PC-3 (cell line): Measurements from ENCODE around the gene RMDN3. TPM values are rescaled to one million over a fixed set of nuclear protein-coding genes. Genes with fewer than 3 reads are reported as not detected.

Experiments
- ATAC-seq: fragments of 200-7000 bp; cut with Tn5 transposase; 2 replicates; pipeline ENCODE4 v1.9.1; 2020; ENCODE audit warnings: mild to moderate bottlenecking, moderate library complexity
- BruUV-seq: library from RNA; stranded (reverse); fragments of 400-500 nt; replicated peaks from 2 replicates; lab custom pipeline; 2021; lab: Mats Ljungman, UMichigan
- CTCF ChIA-PET: fragments of 300-600 bp; sonication (Branson Sonifier 250); formaldehyde crosslinking; loops from one replicate; lab custom pipeline; 2022; ENCODE audit warnings: antibody characterized with exemption; lab: Charles Lee
- POLR2A ChIA-PET: fragments of 300-600 bp; sonication (Branson Sonifier 250); formaldehyde crosslinking; loops from one replicate; lab custom pipeline; 2022; ENCODE audit warnings: antibody characterized with exemption; ENCODE audit not compliant: unreplicated experiment; lab: Charles Lee
- DNase-seq: peaks from one replicate; pipeline ENCODE4 v3.0.0-alpha.2; 2015
- H2AFZ ChIP-seq: fragments of 300-600 bp; sonication (generic); 2 replicates; pipeline ENCODE4 v1.6.0; 2016; ENCODE audit warnings: antibody characterized with exemption, low read length
- H3F3A ChIP-seq: fragments of 300-600 bp; sonication (generic); one replicate; pipeline ENCODE4 v1.6.0; 2017; ENCODE audit warnings: antibody characterized with exemption, low read length, control low read depth, mild to moderate bottlenecking; ENCODE audit not compliant: unreplicated experiment
- H3K27ac ChIP-seq: fragments of 300-600 bp; sonication (generic); 2 replicates; pipeline ENCODE4 v1.5.1; 2016; ENCODE audit warnings: mild to moderate bottlenecking, low read length
- H3K27me3 ChIP-seq: fragments of 300-600 bp; sonication (generic); 2 replicates; pipeline ENCODE4 v1.6.1; 2016; ENCODE audit warnings: low read length, mixed read lengths
- H3K36me3 ChIP-seq: fragments of 300-600 bp; sonication (generic); 2 replicates; pipeline ENCODE4 v1.6.1; 2016; ENCODE audit warnings: low read depth, mixed run types, low read length, mixed read lengths
- H3K4me1 ChIP-seq: fragments of 300-600 bp; sonication (generic); 2 replicates; pipeline ENCODE4 v1.5.1; 2016; ENCODE audit warnings: low read length; ENCODE audit not compliant: insufficient read depth
- H3K4me2 ChIP-seq: fragments of 300-600 bp; sonication (generic); 2 replicates; pipeline ENCODE4 v1.6.0; 2016; ENCODE audit warnings: low read length
- H3K4me3 ChIP-seq: fragments of 300-600 bp; sonication (generic); 2 replicates; pipeline ENCODE4 v1.5.1; 2016; ENCODE audit warnings: mild to moderate bottlenecking, low read length, mixed read lengths
- H3K79me2 ChIP-seq: fragments of 300-600 bp; sonication (generic); 2 replicates; pipeline ENCODE4 v1.6.1; 2017; ENCODE audit warnings: low read length, mixed read lengths
- H3K9ac ChIP-seq: fragments of 300-600 bp; sonication (generic); 2 replicates; pipeline ENCODE4 v1.6.0; 2016; ENCODE audit warnings: mild to moderate bottlenecking, low read length
- H3K9me2 ChIP-seq: fragments of 300-600 bp; sonication (generic); replicated peaks from 2 replicates; pipeline ENCODE4 v1.6.1; 2016; ENCODE audit warnings: mixed run types, low read length, mixed read lengths
- H3K9me3 ChIP-seq: fragments of 300-600 bp; sonication (generic); 2 replicates; pipeline ENCODE4 v1.6.1; 2016; ENCODE audit warnings: low read length, mixed read lengths
- H4K20me1 ChIP-seq: fragments of 300-600 bp; sonication (generic); 2 replicates; pipeline ENCODE4 v1.6.1; 2016; ENCODE audit warnings: low read length, mixed read lengths
- CTCF ChIP-seq: fragments of 300-600 bp; sonication (generic); conservative IDR thresholded peaks from 2 replicates; pipeline ENCODE4 v1.5.1; 2017; ENCODE audit warnings: antibody characterized with exemption, low read depth, mild to moderate bottlenecking, low read length
- EZH2 ChIP-seq: fragments of 300-600 bp; sonication (generic); IDR thresholded peaks from one replicate; pipeline ENCODE4 v1.6.1; 2017; ENCODE audit warnings: antibody characterized with exemption, mild to moderate bottlenecking, low read length; ENCODE audit not compliant: unreplicated experiment
- EZH2phosphoT487 ChIP-seq: fragments of 300-600 bp; sonication (generic); IDR thresholded peaks from 2 replicates; pipeline ENCODE4 v1.6.1; 2018; ENCODE audit warnings: mild to moderate bottlenecking, antibody characterized with exemption, low read length, borderline replicate concordance
- intact Hi-C: fragments of 100-400 bp; cut with micrococcal nuclease; formaldehyde crosslinking; loops from 2 replicates; pipeline ENCODE4 v1.9.0; 2023
- total RNA-seq: library from RNA; depleted of rRNA; stranded (reverse); fragments of >200 nt; gene quantifications from 2 replicates; pipeline ENCODE4 v1.2.3, GENCODE V29; 2014

RMDN3 gene
- total RNA-seq, 1 experiment from 2014 or later = 21.4 TPM

- Histone ChIP-seq H3F3A (no peaks in the 10 kb centered on the region), H4K20me1 (no peaks in the 10 kb centered on the region), H3K9me3 (no peaks in the 10 kb centered on the region), H3K4me3 (no peak overlapping the region), H3K79me2 (no peaks in the 10 kb centered on the region), H2AFZ (no peak overlapping the region), H3K27ac (no peak overlapping the region), H3K36me3 (peaks cover 8% of the 10 kb centered on the region; the same call in 1 of the 2 replicates), H3K9me2 (no peaks in the 10 kb centered on the region), H3K9ac (no peak overlapping the region), H3K4me2 (no peak overlapping the region), H3K27me3 (no peaks in the 10 kb centered on the region), H3K4me1 (no peaks in the 10 kb centered on the region)
- no peak for TF ChIP-seq EZH2
- intact Hi-C loops = no loop called here
- BruUV-seq = no TSS peak
- ChIA-PET POLR2A (no interaction called here), CTCF (interaction anchor here (0.6 kb wide), 1 partner anchor 20 kb away, joined by 6 read pairs; no protein-coding TSS in a partner anchor)
- DNase-seq = no peak
- no peak for ATAC-seq
Measured at GRCh38 chr15:40723919-40724318, 31.1 kb downstream of the RMDN3 start.

- no peak overlapping the region for H2AFZ ChIP-seq
- H4K20me1 ChIP-seq = no peaks in the 10 kb centered on the region
- no peak overlapping the region for H3K27ac ChIP-seq
- H3K9me3 ChIP-seq = no peaks in the 10 kb centered on the region
- ATAC-seq (peak; percentile 62), DNase-seq (no peak)
- intact Hi-C loops = no loop called here
- H3F3A ChIP-seq = no peaks in the 10 kb centered on the region
- no peaks in the 10 kb centered on the region for H3K79me2 ChIP-seq
- no peak overlapping the region for H3K4me3 ChIP-seq
- no peaks in the 10 kb centered on the region for H3K27me3 ChIP-seq
- ChIA-PET CTCF (interaction anchor here (0.7 kb wide), 1 partner anchor 171 kb away, joined by 3 read pairs; no protein-coding TSS in a partner anchor), POLR2A (interaction anchor here (0.7 kb wide), 1 partner anchor 154 kb away, joined by 5 read pairs; no protein-coding TSS in a partner anchor)
- H3K4me2 ChIP-seq = no peak overlapping the region
- TF ChIP-seq EZH2 (no peak), CTCF (no peak), EZH2phosphoT487 (no peak)
- no peaks in the 10 kb centered on the region for H3K9me2 ChIP-seq
- H3K4me1 ChIP-seq = no peaks in the 10 kb centered on the region
- H3K9ac ChIP-seq = no peak overlapping the region
- H3K36me3 ChIP-seq = peaks cover 8% of the 10 kb centered on the region; the same call in 1 of the 2 replicates
- no TSS peak for BruUV-seq
Measured at GRCh38 chr15:40722934-40723333, 32.1 kb downstream of the RMDN3 start.

GRCh38 chr15:40722354-40722753 lies 32.7 kb downstream of the RMDN3 start:
- H3K4me2 ChIP-seq = no peak overlapping the region
- ChIA-PET POLR2A (interaction anchor here (0.6 kb wide), 1 partner anchor 151 kb away, joined by 6 read pairs; no protein-coding TSS in a partner anchor), CTCF (no interaction called here)
- H3K9ac ChIP-seq = no peak overlapping the region
- H3K9me3 ChIP-seq = no peaks in the 10 kb centered on the region
- no peaks in the 10 kb centered on the region for H3K79me2 ChIP-seq
- no TSS peak for BruUV-seq
- H3K27ac ChIP-seq = no peak overlapping the region
- H3K9me2 ChIP-seq = no peaks in the 10 kb centered on the region
- TF ChIP-seq EZH2 (no peak), CTCF (no peak), EZH2phosphoT487 (no peak)
- ATAC-seq (no peak), DNase-seq (no peak)
- intact Hi-C loops = no loop called here
- no peak overlapping the region for H2AFZ ChIP-seq
- H4K20me1 ChIP-seq = no peaks in the 10 kb centered on the region
- H3K4me3 ChIP-seq = no peak overlapping the region
- no peaks in the 10 kb centered on the region for H3K4me1 ChIP-seq
- H3K27me3 ChIP-seq = no peaks in the 10 kb centered on the region
- H3F3A ChIP-seq = no peaks in the 10 kb centered on the region
- H3K36me3 ChIP-seq = peaks cover 13% of the 10 kb centered on the region
